BLaER1 (cell line): ENCODE data around the gene ACTL9.
"Not testable (repeated sequence)": the region's sequence is repeated elsewhere in the genome, so short reads cannot be mapped to it uniquely, and the experiment has no call there.

Experiments
- H3K27ac ChIP-seq: shearing (Covaris generic); formaldehyde crosslinking; 2 replicates; pipeline ENCODE4 v1.8.1; 2022
- H3K27me3 ChIP-seq: shearing (Covaris generic); formaldehyde crosslinking; 2 replicates; pipeline ENCODE4 v1.8.1; 2022
- H3K36me3 ChIP-seq: shearing (Covaris generic); formaldehyde crosslinking; 2 replicates; pipeline ENCODE4 v1.8.1; 2022
- H3K4me1 ChIP-seq: shearing (Covaris generic); formaldehyde crosslinking; 2 replicates; pipeline ENCODE4 v1.8.1; 2022
- H3K4me2 ChIP-seq: shearing (Covaris generic); formaldehyde crosslinking; 2 replicates; pipeline ENCODE4 v1.8.1; 2022
- H3K4me3 ChIP-seq: shearing (Covaris generic); formaldehyde crosslinking; 2 replicates; pipeline ENCODE4 v1.8.1; 2022
- H3K9ac ChIP-seq: shearing (Covaris generic); formaldehyde crosslinking; 2 replicates; pipeline ENCODE4 v1.8.1; 2022
- H3K9me3 ChIP-seq: shearing (Covaris generic); formaldehyde crosslinking; 2 replicates; pipeline ENCODE4 v1.8.1; 2022
- H4K20me1 ChIP-seq: shearing (Covaris generic); formaldehyde crosslinking; 2 replicates; pipeline ENCODE4 v1.8.1; 2022
- Cebpa-rat ChIP-seq: shearing (Covaris generic); IDR thresholded peaks from 2 replicates; pipeline ENCODE4 v1.8.1; 2022

The ACTL9 gene

DNA sequence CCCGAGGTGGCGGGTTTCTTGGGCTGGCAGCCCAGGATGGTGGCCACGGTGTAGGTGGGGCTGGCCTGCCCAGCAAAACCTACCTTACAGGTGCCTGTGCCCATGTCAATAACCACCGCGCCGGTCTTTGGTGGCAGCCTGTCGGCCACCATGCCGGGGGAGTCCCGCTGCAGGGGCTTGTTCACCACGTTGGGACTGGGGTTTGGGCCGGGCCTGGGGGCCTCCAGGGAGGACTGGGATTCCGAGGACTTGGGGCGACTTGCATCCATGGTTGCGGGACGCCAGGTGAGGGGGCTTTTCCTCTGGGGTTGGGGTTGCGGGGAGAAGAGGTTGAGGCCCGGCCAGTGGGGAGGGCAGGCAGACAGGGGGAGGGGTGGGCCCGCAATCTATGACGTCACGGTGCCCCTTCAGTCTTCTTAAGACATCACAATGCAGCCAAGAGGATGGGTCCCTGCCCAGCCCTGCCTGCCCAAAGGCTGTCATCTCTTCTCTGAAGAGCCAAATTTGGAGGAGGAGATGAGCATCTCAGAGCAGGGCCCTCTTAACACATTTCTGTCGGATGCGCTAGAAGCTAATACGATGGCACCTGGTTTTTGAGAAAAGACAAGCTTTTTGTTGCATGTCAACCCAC, at the start of gene ACTL9:
Gene ACTL9, minus strand, starts transcription at position 363 of the 631 bp plus-strand sequence. Its CDS starts 94 bp downstream, at position 269.
- H4K20me1 ChIP-seq, result no peaks in the 10 kb centered on the region
- no peak within 1 kb of the TSS for H3K27ac ChIP-seq
- H3K27me3 ChIP-seq, result no peaks in the 10 kb centered on the region
- TF ChIP-seq Cebpa-rat, result no peak
- H3K9ac ChIP-seq, result no peak within 1 kb of the TSS
- H3K4me1 ChIP-seq, result peaks cover 36% of the 10 kb centered on the region
- no peaks in the 10 kb centered on the region for H3K36me3 ChIP-seq
- H3K4me3 ChIP-seq, result no peak within 1 kb of the TSS
- H3K4me2 ChIP-seq, result no peak within 1 kb of the TSS
- H3K9me3 ChIP-seq, result no peaks in the 10 kb centered on the region

DNA sequence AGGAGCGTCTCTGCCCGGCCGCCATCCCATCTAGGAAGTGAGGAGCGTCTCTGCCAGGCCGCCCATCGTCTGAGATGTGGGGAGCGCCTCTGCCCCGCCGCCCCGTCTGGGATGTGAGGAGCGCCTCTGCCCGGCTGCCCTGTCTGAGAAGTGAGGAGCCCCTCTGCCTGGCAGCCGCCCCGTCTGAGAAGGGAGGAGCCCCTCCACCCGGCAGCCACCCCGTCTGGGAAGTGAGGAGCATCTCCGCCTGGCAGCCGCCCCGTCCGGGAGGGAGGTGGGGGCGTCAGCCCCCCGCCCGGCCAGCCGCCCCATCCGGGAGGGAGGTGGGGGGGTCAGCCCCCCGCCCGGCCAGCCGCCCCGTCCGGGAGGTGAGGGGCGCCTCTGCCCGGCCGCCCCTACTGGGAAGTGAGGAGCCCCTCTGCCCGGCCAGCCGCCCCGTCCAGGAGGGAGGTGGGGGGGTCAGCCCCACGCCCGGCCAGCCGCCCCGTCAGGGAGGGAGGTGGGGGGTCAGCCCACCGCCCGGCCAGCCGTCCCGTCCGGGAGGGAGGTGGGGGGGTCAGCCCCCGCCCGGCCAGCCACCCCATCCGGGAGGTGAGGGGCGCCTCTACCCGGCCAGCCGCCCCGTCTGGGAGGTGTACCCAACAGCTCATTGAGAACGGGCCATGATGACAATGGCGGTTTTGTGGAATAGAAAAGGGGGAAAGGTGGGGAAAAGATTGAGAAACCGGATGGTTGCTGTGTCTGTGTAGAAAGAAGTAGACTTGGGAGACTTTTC, 40.9 kb upstream of the ACTL9 start:
- not testable (repeated sequence) for H3K4me3 ChIP-seq, H3K4me2 ChIP-seq, H3K4me1 ChIP-seq, H3K36me3 ChIP-seq, H3K27me3 ChIP-seq, H4K20me1 ChIP-seq, H3K27ac ChIP-seq, H3K9me3 ChIP-seq, H3K9ac ChIP-seq

GRCh38 chr19:8738377-8738776, 39.8 kb upstream of the ACTL9 start:
- Histone ChIP-seq H3K4me2 (no peak overlapping the region), H3K27ac (no peak overlapping the region), H3K27me3 (no peaks in the 10 kb centered on the region), H3K4me1 (no peaks in the 10 kb centered on the region), H3K36me3 (no peaks in the 10 kb centered on the region), H4K20me1 (no peaks in the 10 kb centered on the region), H3K4me3 (no peak overlapping the region), H3K9me3 (peaks cover 5% of the 10 kb centered on the region; the same call in 1 of the 2 replicates), H3K9ac (no peak overlapping the region)
- no peak for TF ChIP-seq Cebpa-rat

DNA sequence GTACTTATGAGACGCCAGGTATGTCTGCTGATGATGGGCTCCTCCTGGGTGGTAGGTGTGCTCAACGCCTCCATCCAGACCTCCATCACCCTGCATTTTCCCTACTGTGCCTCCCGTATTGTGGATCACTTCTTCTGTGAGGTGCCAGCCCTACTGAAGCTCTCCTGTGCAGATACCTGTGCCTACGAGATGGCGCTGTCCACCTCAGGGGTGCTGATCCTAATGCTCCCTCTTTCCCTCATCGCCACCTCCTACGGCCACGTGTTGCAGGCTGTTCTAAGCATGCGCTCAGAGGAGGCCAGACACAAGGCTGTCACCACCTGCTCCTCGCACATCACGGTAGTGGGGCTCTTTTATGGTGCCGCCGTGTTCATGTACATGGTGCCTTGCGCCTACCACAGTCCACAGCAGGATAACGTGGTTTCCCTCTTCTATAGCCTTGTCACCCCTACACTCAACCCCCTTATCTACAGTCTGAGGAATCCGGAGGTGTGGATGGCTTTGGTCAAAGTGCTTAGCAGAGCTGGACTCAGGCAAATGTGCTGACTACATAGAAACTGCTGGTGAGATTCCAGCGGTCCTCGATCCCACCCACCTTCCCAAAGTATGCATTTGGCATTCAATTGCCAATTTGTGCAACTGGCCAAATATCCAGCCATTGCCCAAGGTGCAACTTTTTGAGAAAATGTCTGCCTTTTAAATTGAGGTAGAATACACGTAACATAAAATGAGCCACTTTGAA, 33.0 kb upstream of the ACTL9 start:
- Histone ChIP-seq H3K4me3 (no peak overlapping the region), H4K20me1 (no peaks in the 10 kb centered on the region), H3K36me3 (no peaks in the 10 kb centered on the region), H3K4me2 (no peak overlapping the region), H3K27ac (no peak overlapping the region), H3K9ac (no peak overlapping the region), H3K4me1 (no peaks in the 10 kb centered on the region), H3K9me3 (no peaks in the 10 kb centered on the region), H3K27me3 (no peaks in the 10 kb centered on the region)
- no peak for TF ChIP-seq Cebpa-rat

- Histone ChIP-seq H3K4me3 (no peak overlapping the region), H4K20me1 (no peaks in the 10 kb centered on the region), H3K4me2 (no peak overlapping the region), H3K27ac (no peak overlapping the region), H3K9ac (no peak overlapping the region), H3K36me3 (no peaks in the 10 kb centered on the region), H3K9me3 (no peaks in the 10 kb centered on the region), H3K4me1 (no peaks in the 10 kb centered on the region), H3K27me3 (no peaks in the 10 kb centered on the region)
- no peak for TF ChIP-seq Cebpa-rat
These were observed 25.7 kb upstream of the ACTL9 start for GRCh38 chr19:8724276-8724675.

GRCh38 chr19:8722032-8722431, 23.4 kb upstream of the ACTL9 start:
- no peak overlapping the region for H3K9ac ChIP-seq
- H3K9me3 ChIP-seq, result no peaks in the 10 kb centered on the region
- TF ChIP-seq Cebpa-rat, result no peak
- H4K20me1 ChIP-seq, result no peaks in the 10 kb centered on the region
- no peaks in the 10 kb centered on the region for H3K4me1 ChIP-seq
- H3K36me3 ChIP-seq, result no peaks in the 10 kb centered on the region
- H3K27me3 ChIP-seq, result no peaks in the 10 kb centered on the region
- no peak overlapping the region for H3K4me2 ChIP-seq
- H3K27ac ChIP-seq, result no peak overlapping the region
- no peak overlapping the region for H3K4me3 ChIP-seq

- no peak for TF ChIP-seq Cebpa-rat
- H3K27me3 ChIP-seq, result no peaks in the 10 kb centered on the region
- H3K27ac ChIP-seq, result no peak within 1 kb of the TSS
- H3K9ac ChIP-seq, result no peak within 1 kb of the TSS
- no peaks in the 10 kb centered on the region for H3K36me3 ChIP-seq
- no peak within 1 kb of the TSS for H3K4me3 ChIP-seq
- no peaks in the 10 kb centered on the region for H4K20me1 ChIP-seq
- no peaks in the 10 kb centered on the region for H3K9me3 ChIP-seq
- no peaks in the 10 kb centered on the region for H3K4me1 ChIP-seq
- no peak within 1 kb of the TSS for H3K4me2 ChIP-seq
These were observed 22.7 kb upstream of the ACTL9 start, which contains the start of gene OR2Z1 for GRCh38 chr19:8721334-8721733. OR2Z1 (plus strand) TSS chr19:8721634; CDS start chr19:8731029, 9,395 bp downstream.

DNA sequence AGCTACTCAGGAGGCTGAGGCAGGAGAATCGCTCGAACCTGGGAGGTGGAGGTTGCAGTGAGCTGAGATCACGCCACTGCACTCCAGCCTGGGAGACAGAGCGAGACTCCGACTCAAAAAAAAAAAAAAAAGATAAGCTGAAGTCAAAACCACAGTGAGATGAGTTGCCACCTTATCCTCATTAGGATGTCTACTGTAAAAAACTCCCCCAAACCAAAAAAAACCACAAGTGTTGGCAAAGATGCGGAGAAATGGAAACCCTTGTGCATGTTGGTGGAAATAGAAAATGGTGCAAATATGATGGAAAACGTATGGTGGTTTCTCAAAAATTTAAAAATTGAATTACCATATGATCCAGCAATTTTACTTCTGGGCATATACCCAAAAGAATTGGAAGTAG, 11.7 kb upstream of the ACTL9 start:
- not testable (repeated sequence) for H3K27me3 ChIP-seq, H3K36me3 ChIP-seq, H3K4me2 ChIP-seq, H3K27ac ChIP-seq, H3K9me3 ChIP-seq, H3K4me3 ChIP-seq, H4K20me1 ChIP-seq, H3K4me1 ChIP-seq, H3K9ac ChIP-seq

GRCh38 chr19:8705742-8706141, 7.1 kb upstream of the ACTL9 start:
- Histone ChIP-seq H3K27me3 (no peaks in the 10 kb centered on the region), H3K36me3 (no peaks in the 10 kb centered on the region), H3K4me3 (no peak overlapping the region), H3K27ac (no peak overlapping the region), H3K9me3 (no peaks in the 10 kb centered on the region), H3K9ac (no peak overlapping the region), H4K20me1 (no peaks in the 10 kb centered on the region), H3K4me2 (peak overlapping the region; percentile 35), H3K4me1 (peaks cover 47% of the 10 kb centered on the region)
- TF ChIP-seq Cebpa-rat, result no peak

GRCh38 chr19:8705304-8705703, 6.7 kb upstream of the ACTL9 start:
- not testable (repeated sequence) for H3K27ac ChIP-seq, H3K9me3 ChIP-seq, H3K9ac ChIP-seq, H3K4me3 ChIP-seq, H3K36me3 ChIP-seq, H4K20me1 ChIP-seq, H3K27me3 ChIP-seq
- H3K4me1 ChIP-seq, result peaks cover 48% of the 10 kb centered on the region
- H3K4me2 ChIP-seq, result peak overlapping the region; percentile 35
